CD4-positive, alpha-beta T cell treated with Interleukin-21 for 1 hour (primary cell): ENCODE measurements around the gene CHCHD5.
"Not testable (repeated sequence)": the region's sequence is repeated elsewhere in the genome, so short reads cannot be mapped to it uniquely, and the experiment has no call there.

Experiments
- DNase-seq: peaks from one replicate; pipeline ENCODE4 v3.0.0-alpha.2; 2020

Gene CHCHD5

GRCh38 chr2:112588611-112589045 lies 4.2 kb downstream of the CHCHD5 start:
- DNase-seq, result no peak

- DNase-seq, result no peak
These were observed 7.0 kb downstream of the CHCHD5 start for GRCh38 chr2:112591413-112591812.

GRCh38 chr2:112593736-112594135 lies 9.3 kb downstream of the CHCHD5 start:
- DNase-seq, result no peak

- DNase-seq, result no peak
These were observed 13.3 kb downstream of the CHCHD5 start for GRCh38 chr2:112597537-112598322.

GRCh38 chr2:112600634-112601033 lies 16.2 kb downstream of the CHCHD5 start:
- no peak for DNase-seq

GRCh38 chr2:112601754-112602153 lies 17.3 kb downstream of the CHCHD5 start:
- DNase-seq, result no peak

GRCh38 chr2:112602917-112603316 lies 18.5 kb downstream of the CHCHD5 start:
- DNase-seq, result no peak

GRCh38 chr2:112603731-112604130 lies 19.3 kb downstream of the CHCHD5 start:
- no peak for DNase-seq

GRCh38 chr2:112604952-112605351 lies 20.5 kb downstream of the CHCHD5 start:
- no peak for DNase-seq

- no peak for DNase-seq
These were observed 21.5 kb downstream of the CHCHD5 start for GRCh38 chr2:112605926-112606325.

- no peak for DNase-seq
These were observed 22.1 kb downstream of the CHCHD5 start for GRCh38 chr2:112606547-112606946.

- DNase-seq, result no peak
These were observed 23.4 kb downstream of the CHCHD5 start for GRCh38 chr2:112607680-112608438.

GRCh38 chr2:112609320-112609719 lies 24.9 kb downstream of the CHCHD5 start:
- not testable (repeated sequence) for DNase-seq

- not testable (repeated sequence) for DNase-seq
These were observed 27.9 kb downstream of the CHCHD5 start for GRCh38 chr2:112612283-112612682.

- DNase-seq, result no peak
These were observed 29.9 kb downstream of the CHCHD5 start for GRCh38 chr2:112614201-112614840.

GRCh38 chr2:112615051-112615450 lies 30.6 kb downstream of the CHCHD5 start:
- no peak for DNase-seq

- DNase-seq, result not testable (repeated sequence)
These were observed 31.4 kb downstream of the CHCHD5 start for GRCh38 chr2:112615798-112616197.

GRCh38 chr2:112618383-112618782 lies 34.0 kb downstream of the CHCHD5 start:
- DNase-seq, result no peak

- no peak for DNase-seq
These were observed 37.5 kb downstream of the CHCHD5 start for GRCh38 chr2:112621790-112622527.

GRCh38 chr2:112622528-112622849 lies 38.1 kb downstream of the CHCHD5 start:
- no peak for DNase-seq

GRCh38 chr2:112623913-112624777 lies 39.7 kb downstream of the CHCHD5 start:
- peak; percentile 71 for DNase-seq

GRCh38 chr2:112625474-112626114 lies 41.2 kb downstream of the CHCHD5 start:
- no peak for DNase-seq
